HepG2 (cell line): ENCODE data around the gene GATD1. TPM values are rescaled to one million over a fixed set of nuclear protein-coding genes. Genes with fewer than 3 reads are reported as not detected.

Experiments
- KDM6A ChIP-seq: IDR thresholded peaks from 2 replicates; pipeline ENCODE4 v1.6.1; 2016; ENCODE audit warnings: low read depth
- PPARG ChIP-seq: conservative IDR thresholded peaks from 2 replicates; pipeline ENCODE4 v1.6.1; 2016; ENCODE audit warnings: missing biosample characterization, missing genetic modification reagents
- RARG ChIP-seq: sonication (generic); formaldehyde crosslinking; IDR thresholded peaks from 2 replicates; pipeline ENCODE4 v1.4.0; 2020; ENCODE audit warnings: low read depth, mild to moderate bottlenecking, missing genetic modification reagents
- SATB2 ChIP-seq: sonication (generic); formaldehyde crosslinking; IDR thresholded peaks from 2 replicates; pipeline ENCODE4 v1.5.0; 2020; ENCODE audit warnings: missing genetic modification reagents
- SP1 ChIP-seq, 2 experiments: fragments of 450-650 bp in 1 of 2; sonication (generic) in 1 of 2; formaldehyde crosslinking in 1 of 2; IDR thresholded peaks; 2 replicates each; pipeline versions ENCODE4 v1.4.0 to v1.6.1; 2016 to 2020; ENCODE audit warnings: missing genetic modification reagents in 1 of 2
- ZFP1 ChIP-seq: IDR thresholded peaks from 2 replicates; pipeline ENCODE4 v1.6.1; 2016
- ZNF230 ChIP-seq: sonication (generic); formaldehyde crosslinking; IDR thresholded peaks from 2 replicates; pipeline ENCODE4 v1.4.0; 2020; ENCODE audit warnings: mild to moderate bottlenecking, missing genetic modification reagents
- ZNF510 ChIP-seq: sonication (generic); formaldehyde crosslinking; IDR thresholded peaks from 2 replicates; pipeline ENCODE4 v1.4.0; 2020; ENCODE audit warnings: low read depth, mild to moderate bottlenecking, missing genetic modification reagents
- ZNF577 ChIP-seq: sonication (generic); formaldehyde crosslinking; IDR thresholded peaks from 2 replicates; pipeline ENCODE4 v1.4.0; 2020; ENCODE audit warnings: mild to moderate bottlenecking, low read depth, missing genetic modification reagents, borderline replicate concordance
- ZNF672 ChIP-seq: sonication (generic); formaldehyde crosslinking; IDR thresholded peaks from 2 replicates; pipeline ENCODE4 v1.8.1; 2022; ENCODE audit warnings: missing genetic modification reagents
- ZSCAN31 ChIP-seq: sonication (generic); formaldehyde crosslinking; IDR thresholded peaks from 2 replicates; pipeline ENCODE4 v1.5.0; 2020; ENCODE audit warnings: low read depth, mild to moderate bottlenecking, missing genetic modification reagents
- polyA plus RNA-seq, 8 experiments: library from polyadenylated mRNA; depleted of rRNA in 3 of 8; stranded (reverse) in 7 of 8; unstranded in 1 of 8; fragments of >200 nt; fragmentation: Illumina TruSeq in 4 of 8; extraction: Trizol in 4 of 8; gene quantifications; 2 replicates each; pipeline versions ENCODE4 v1.2.1 to v1.2.3, GENCODE V29; 2011 to 2016; ENCODE audit warnings: low read depth in 4 of 8, missing spikeins in 1 of 8, mixed read lengths in 1 of 8; ENCODE audit not compliant: insufficient read depth in 1 of 8
- total RNA-seq, 5 experiments: library from RNA; depleted of rRNA; stranded (reverse); fragments of >200 nt; fragmentation: Illumina TruSeq; extraction: Trizol; gene quantifications; 2 replicates each; pipeline ENCODE4 v1.2.3, GENCODE V29; 2016; ENCODE audit warnings: low read depth in 1 of 5
- TF ChIP-seq, protein P1 (sequence below): sonication (generic); formaldehyde crosslinking; IDR thresholded peaks from 2 replicates; pipeline ENCODE4 v1.5.1; 2020; ENCODE audit warnings: mild to moderate bottlenecking, missing genetic modification reagents
- TF ChIP-seq, protein P2 (sequence below): sonication (generic); formaldehyde crosslinking; conservative IDR thresholded peaks from 2 replicates; pipeline ENCODE4 v1.8.1; 2023; ENCODE audit warnings: missing genetic modification reagents
- TF ChIP-seq, protein P3 (sequence below): sonication (generic); formaldehyde crosslinking; IDR thresholded peaks from 2 replicates; pipeline ENCODE4 v1.8.1; 2023; ENCODE audit warnings: mild to moderate bottlenecking, missing genetic modification reagents
- TF ChIP-seq, protein P4 (sequence below): sonication (generic); formaldehyde crosslinking; IDR thresholded peaks from 2 replicates; pipeline ENCODE4 v1.5.0; 2020; ENCODE audit warnings: mild to moderate bottlenecking, missing genetic modification reagents, borderline replicate concordance
- TF ChIP-seq, protein P5 (sequence below): sonication (generic); IDR thresholded peaks from 2 replicates; pipeline ENCODE4 v1.6.1; 2016; ENCODE audit warnings: low read depth, borderline replicate concordance

The GATD1 gene
- total and polyA plus RNA-seq, 2 of the 13 experiments (the other 11 are each of a cell fraction or from before 2014, with no cell fraction given): 31.3 to 60.5 TPM

DNA sequence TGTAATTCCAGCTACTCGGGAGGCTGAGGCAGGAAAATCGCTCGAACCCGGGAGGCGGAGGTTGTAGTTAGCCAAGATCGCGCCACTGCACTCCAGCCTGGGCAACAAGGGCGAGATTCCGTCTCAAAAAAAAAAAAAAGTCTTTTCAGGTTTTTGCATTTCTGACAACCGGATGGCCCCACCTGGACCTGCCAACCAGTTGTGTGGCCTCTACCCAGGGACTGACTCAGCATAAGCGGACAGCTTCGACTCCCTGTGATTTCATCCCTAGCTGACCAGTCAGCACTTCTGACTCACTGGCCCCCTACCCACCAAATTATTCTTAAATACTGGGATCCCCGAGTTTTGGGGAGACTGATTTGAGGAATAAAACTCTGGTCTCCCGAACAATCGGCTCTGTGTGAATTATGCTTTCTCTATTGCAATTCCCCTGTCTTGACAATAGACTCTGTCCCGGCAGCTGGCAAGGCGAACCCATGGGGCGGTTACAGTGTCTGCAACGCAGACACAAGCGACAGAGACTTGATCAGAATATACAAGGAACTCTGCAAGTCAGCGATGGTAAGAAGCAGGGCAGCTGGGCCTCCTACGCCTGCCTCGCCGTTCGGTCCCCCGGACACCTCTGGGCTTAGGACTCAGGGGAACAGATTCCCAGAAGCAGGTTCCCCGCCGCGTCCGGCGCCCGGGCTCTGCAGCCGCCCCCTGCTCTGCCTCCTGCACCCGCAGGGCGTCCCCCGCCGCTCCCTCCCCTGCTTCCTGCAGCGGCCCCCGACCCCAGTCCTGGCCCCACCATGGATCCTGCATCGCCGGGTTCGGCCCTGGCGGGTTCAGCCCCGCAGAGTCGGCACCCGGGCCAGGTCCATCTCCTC lies 30.8 kb downstream of the GATD1 start (continued):
- TF ChIP-seq KDM6A (CRISPR knock-in tag): no peak
- TF ChIP-seq ZNF510 (CRISPR knock-in tag): 0 out of 2 replicates have a peak, but pooled peaks have one; percentile 66
- no peak for TF ChIP-seq ZFP1 (CRISPR knock-in tag)
- TF ChIP-seq RARG (CRISPR knock-in tag): no peak
- no peak for TF ChIP-seq SP1 (IDR thresholded peaks at IDR 0.05)
- TF ChIP-seq SP1 (CRISPR knock-in tag; IDR thresholded peaks at IDR 0.05): no peak
- TF ChIP-seq, protein P1, sequence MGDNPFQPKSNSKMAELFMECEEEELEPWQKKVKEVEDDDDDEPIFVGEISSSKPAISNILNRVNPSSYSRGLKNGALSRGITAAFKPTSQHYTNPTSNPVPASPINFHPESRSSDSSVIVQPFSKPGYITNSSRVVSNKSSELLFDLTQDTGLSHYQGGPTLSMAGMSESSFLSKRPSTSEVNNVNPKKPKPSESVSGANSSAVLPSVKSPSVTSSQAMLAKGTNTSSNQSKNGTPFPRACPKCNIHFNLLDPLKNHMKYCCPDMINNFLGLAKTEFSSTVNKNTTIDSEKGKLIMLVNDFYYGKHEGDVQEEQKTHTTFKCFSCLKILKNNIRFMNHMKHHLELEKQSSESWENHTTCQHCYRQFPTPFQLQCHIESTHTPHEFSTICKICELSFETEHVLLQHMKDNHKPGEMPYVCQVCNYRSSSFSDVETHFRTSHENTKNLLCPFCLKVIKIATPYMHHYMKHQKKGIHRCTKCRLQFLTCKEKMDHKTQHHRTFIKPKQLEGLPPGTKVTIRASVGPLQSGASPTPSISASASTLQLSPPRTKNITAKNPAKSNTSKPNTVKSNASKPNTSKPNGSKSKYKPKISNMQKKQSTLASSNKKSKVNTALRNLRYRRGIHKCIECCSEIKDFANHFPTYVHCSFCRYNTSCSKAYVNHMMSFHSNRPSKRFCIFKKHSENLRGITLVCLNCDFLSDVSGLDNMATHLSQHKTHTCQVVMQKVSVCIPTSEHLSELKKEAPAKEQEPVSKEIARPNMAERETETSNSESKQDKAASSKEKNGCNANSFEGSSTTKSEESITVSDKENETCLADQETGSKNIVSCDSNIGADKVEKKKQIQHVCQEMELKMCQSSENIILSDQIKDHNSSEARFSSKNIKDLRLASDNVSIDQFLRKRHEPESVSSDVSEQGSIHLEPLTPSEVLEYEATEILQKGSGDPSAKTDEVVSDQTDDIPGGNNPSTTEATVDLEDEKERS (CRISPR knock-in tag): no peak
- TF ChIP-seq ZSCAN31 (CRISPR knock-in tag): no peak
- TF ChIP-seq, protein P2, sequence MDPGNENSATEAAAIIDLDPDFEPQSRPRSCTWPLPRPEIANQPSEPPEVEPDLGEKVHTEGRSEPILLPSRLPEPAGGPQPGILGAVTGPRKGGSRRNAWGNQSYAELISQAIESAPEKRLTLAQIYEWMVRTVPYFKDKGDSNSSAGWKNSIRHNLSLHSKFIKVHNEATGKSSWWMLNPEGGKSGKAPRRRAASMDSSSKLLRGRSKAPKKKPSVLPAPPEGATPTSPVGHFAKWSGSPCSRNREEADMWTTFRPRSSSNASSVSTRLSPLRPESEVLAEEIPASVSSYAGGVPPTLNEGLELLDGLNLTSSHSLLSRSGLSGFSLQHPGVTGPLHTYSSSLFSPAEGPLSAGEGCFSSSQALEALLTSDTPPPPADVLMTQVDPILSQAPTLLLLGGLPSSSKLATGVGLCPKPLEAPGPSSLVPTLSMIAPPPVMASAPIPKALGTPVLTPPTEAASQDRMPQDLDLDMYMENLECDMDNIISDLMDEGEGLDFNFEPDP (CRISPR knock-in tag): no peak
- TF ChIP-seq, protein P3, sequence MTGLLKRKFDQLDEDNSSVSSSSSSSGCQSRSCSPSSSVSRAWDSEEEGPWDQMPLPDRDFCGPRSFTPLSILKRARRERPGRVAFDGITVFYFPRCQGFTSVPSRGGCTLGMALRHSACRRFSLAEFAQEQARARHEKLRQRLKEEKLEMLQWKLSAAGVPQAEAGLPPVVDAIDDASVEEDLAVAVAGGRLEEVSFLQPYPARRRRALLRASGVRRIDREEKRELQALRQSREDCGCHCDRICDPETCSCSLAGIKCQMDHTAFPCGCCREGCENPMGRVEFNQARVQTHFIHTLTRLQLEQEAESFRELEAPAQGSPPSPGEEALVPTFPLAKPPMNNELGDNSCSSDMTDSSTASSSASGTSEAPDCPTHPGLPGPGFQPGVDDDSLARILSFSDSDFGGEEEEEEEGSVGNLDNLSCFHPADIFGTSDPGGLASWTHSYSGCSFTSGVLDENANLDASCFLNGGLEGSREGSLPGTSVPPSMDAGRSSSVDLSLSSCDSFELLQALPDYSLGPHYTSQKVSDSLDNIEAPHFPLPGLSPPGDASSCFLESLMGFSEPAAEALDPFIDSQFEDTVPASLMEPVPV: no peak
- 0 out of 2 replicates have a peak, but pooled peaks have one; percentile 70 for TF ChIP-seq SATB2 (CRISPR knock-in tag)
- TF ChIP-seq PPARG: no peak
- TF ChIP-seq, protein P4, sequence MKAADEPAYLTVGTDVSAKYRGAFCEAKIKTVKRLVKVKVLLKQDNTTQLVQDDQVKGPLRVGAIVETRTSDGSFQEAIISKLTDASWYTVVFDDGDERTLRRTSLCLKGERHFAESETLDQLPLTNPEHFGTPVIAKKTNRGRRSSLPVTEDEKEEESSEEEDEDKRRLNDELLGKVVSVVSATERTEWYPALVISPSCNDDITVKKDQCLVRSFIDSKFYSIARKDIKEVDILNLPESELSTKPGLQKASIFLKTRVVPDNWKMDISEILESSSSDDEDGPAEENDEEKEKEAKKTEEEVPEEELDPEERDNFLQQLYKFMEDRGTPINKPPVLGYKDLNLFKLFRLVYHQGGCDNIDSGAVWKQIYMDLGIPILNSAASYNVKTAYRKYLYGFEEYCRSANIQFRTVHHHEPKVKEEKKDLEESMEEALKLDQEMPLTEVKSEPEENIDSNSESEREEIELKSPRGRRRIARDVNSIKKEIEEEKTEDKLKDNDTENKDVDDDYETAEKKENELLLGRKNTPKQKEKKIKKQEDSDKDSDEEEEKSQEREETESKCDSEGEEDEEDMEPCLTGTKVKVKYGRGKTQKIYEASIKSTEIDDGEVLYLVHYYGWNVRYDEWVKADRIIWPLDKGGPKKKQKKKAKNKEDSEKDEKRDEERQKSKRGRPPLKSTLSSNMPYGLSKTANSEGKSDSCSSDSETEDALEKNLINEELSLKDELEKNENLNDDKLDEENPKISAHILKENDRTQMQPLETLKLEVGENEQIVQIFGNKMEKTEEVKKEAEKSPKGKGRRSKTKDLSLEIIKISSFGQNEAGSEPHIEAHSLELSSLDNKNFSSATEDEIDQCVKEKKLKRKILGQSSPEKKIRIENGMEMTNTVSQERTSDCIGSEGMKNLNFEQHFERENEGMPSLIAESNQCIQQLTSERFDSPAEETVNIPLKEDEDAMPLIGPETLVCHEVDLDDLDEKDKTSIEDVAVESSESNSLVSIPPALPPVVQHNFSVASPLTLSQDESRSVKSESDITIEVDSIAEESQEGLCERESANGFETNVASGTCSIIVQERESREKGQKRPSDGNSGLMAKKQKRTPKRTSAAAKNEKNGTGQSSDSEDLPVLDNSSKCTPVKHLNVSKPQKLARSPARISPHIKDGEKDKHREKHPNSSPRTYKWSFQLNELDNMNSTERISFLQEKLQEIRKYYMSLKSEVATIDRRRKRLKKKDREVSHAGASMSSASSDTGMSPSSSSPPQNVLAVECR (CRISPR knock-in tag): no peak
- TF ChIP-seq ZNF577 (CRISPR knock-in tag): no peak
- 0 out of 2 replicates have a peak, but pooled peaks have one; percentile 77 for TF ChIP-seq ZNF230 (CRISPR knock-in tag)
- TF ChIP-seq, protein P5, sequence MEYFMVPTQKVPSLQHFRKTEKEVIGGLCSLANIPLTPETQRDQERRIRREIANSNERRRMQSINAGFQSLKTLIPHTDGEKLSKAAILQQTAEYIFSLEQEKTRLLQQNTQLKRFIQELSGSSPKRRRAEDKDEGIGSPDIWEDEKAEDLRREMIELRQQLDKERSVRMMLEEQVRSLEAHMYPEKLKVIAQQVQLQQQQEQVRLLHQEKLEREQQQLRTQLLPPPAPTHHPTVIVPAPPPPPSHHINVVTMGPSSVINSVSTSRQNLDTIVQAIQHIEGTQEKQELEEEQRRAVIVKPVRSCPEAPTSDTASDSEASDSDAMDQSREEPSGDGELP: no peak
- TF ChIP-seq ZNF672 (CRISPR knock-in tag): no peak
